Medulla oblongata (tissue), 1 donor: ENCODE measurements around the gene CAPN2.
"Not testable (repeated sequence)": the region's sequence is repeated elsewhere in the genome, so short reads cannot be mapped to it uniquely, and the experiment has no call there.

Experiments used
- DNase-seq: peaks from one replicate; pipeline ENCODE4 v3.0.0-alpha.2; 2015; ENCODE audit errors: extremely low spot score

The CAPN2 gene

GRCh38 chr1:223717123-223717522 is 4.8 kb downstream of the CAPN2 start:
- no peak for DNase-seq

- DNase-seq, result no peak
These were observed 5.5 kb downstream of the CAPN2 start for GRCh38 chr1:223717695-223718363.

- no peak for DNase-seq
These were observed 6.5 kb downstream of the CAPN2 start for GRCh38 chr1:223718850-223719249.

GRCh38 chr1:223720971-223721591 is 8.7 kb downstream of the CAPN2 start:
- DNase-seq, result no peak

DNA sequence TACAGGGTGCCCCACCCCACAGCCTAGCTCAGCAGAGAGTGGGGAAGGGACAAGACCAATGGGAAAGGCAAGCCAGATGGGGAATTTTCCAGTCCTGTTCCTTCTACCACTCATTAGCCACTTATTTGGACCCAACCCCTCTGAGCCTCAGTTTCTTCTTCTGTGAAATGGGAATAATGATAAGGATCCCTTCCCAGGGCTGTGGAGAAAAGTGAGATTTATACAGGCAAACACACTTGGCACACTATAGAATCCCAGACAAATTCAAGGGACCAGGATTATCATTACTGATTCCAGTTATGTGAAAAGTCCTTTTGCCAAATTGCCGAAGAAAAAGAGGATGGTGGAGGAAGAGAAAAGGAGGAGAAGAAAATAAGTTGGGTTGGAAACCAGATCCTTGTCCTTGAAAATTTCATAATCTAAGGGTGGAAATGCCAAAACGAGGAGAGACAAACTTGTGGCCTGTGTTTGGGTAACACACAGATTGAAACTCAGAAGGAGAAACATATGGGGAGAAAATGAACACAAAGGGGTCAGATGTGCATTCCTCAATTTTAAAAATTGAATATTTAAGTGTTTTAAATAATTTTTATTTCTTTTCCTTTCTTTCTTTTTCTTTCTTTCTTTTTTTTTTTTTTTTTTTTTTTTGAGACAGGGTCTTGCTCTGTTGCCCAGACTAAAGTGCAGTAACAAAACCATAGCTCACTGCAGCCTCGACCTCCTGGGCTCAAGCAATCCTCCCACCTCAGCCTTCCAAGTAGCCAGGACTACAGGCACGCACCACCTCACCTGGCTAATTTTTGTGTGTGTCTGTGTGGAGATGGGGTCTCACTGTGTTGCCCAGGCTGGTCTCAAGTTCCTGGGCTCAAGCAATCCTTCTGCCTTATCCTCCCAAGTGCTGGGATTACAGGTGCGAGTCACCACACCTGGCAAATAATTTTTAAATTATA is 9.6 kb downstream of the CAPN2 start:
- DNase-seq, result no peak

- DNase-seq, result no peak
These were observed 11.1 kb downstream of the CAPN2 start for GRCh38 chr1:223723351-223723904.

DNA sequence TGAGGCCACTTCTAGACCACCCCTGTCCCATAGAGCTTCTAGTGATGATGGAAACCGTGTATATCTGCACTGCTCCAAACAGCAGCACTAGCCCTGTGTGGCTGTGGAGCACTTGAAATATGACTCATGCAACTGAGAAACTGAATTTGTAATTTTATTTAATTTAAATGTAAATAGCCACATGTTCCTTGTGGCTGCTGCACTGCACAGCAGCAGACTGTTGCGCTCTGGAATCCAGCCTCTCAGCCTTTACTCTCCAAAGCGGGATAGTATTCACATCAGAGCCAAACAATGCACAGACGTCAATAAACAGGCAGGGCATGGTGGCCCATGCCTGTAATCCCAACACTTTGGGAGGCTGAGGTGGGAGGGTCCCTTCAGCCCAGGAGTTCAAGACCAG is 12.0 kb downstream of the CAPN2 start:
- DNase-seq, result no peak

DNA sequence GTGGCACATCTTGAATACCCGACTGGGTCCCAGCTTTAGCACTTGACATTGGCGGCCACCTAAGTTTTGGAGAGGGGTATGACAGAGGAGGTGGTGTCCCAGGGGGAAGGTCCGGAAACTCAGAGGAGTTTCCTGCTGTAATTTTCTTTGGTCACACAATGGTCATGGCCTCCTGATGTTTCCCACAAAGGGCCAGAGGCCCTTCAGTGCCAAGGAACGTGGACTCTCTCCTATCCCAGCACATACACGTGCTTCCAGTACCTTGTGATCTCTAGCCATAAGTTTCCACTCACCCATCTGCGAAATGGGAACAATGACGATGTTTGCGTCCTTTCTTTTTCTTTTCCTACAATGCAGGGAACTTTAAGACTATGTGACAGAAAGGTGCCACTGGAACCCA is 13.2 kb downstream of the CAPN2 start:
- DNase-seq, result no peak

DNA sequence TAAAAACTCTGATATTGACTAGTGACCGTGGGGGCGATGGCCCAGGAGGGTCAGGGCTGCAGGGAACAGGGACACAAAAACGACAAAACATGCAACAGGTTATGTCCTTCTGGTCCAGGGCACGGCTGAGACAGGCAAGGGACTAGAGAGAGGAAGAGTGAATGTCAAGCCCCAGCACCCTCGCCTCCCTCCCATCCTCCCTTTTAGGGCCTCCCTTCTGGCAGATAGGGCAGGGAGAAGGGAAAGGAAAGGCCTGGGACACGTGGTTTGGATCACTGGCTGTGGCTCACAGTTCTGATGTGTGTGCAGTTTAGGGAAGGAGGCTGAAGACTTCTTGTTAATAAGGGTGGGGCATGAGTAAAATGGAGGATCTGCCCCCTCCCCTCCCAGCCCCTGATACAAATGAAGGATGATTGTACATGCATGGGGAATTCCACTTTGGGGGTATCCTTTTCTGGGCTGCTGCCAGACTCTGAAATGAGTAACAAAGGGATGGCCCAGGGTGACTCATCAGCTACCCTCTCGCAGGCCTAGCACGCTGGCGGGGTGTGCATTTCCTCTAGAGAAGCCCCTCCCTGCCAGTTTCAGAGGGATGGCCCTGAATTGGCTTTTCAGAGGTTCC is 14.2 kb downstream of the CAPN2 start:
- peak; percentile 64 for DNase-seq

GRCh38 chr1:223727541-223727940 is 15.2 kb downstream of the CAPN2 start:
- no peak for DNase-seq

GRCh38 chr1:223729906-223730305 is 17.6 kb downstream of the CAPN2 start:
- no peak for DNase-seq

DNA sequence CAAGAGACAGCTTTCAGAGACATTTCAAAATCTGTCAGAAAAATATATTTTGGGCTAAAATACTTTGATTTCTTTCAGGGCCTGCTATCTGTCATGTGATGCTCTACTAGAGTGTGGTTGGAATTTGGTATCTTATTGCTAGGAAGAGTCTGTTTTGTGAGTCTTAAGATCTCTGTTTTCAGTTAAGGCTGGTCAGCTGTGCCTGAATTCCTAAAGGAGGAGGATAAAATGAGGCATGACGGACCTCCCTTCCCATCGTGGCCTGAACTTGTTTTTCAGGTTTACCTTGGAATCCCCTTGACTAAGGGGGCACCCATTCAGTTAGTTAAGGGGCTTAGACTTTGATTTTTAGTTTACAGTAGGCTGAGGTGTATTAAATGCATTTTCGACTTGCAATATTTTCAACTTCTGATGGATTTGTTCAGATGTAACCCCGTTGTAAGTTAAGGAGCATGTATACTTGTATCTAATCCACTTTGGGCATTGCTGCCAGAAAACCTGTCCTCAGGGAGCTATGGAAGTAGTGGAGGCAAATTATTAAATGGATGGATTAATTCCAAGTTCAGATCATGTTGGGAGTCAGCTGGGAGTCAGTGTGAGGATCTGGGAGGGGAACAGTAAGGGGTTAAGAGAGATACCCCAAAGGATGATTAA is 18.3 kb downstream of the CAPN2 start:
- DNase-seq, result no peak

DNA sequence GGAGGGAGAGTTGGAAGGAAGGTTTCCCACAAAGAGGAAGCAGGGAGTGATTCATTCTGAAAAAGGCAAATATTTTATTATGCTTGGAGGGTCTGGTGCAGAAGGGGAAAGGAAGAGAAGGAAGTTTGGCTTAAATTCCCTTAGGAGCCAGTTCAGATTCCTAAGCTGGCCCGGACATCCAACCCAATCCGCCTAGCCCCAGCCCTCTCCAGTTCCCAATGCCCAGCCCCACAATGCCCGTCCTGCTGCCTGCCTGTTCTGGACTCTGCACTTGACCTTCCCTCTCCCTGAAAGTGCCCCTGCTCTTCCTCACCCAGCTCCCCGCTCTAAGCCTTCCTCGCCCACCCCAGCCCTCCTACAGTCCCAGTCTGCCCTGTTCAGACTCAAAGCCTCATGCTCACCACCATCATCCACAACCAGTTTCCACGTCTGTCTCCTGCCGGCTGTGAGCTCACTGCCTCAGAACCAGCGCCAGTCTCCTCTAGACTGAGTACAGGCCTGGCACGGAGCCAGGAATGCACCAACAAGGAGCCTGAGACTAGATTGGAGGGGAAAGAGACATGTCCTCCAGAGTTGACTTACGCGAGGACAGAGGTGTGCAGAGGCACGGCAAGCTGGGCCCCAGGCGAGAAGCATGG is 18.9 kb downstream of the CAPN2 start:
- DNase-seq, result peak; percentile 69

DNA sequence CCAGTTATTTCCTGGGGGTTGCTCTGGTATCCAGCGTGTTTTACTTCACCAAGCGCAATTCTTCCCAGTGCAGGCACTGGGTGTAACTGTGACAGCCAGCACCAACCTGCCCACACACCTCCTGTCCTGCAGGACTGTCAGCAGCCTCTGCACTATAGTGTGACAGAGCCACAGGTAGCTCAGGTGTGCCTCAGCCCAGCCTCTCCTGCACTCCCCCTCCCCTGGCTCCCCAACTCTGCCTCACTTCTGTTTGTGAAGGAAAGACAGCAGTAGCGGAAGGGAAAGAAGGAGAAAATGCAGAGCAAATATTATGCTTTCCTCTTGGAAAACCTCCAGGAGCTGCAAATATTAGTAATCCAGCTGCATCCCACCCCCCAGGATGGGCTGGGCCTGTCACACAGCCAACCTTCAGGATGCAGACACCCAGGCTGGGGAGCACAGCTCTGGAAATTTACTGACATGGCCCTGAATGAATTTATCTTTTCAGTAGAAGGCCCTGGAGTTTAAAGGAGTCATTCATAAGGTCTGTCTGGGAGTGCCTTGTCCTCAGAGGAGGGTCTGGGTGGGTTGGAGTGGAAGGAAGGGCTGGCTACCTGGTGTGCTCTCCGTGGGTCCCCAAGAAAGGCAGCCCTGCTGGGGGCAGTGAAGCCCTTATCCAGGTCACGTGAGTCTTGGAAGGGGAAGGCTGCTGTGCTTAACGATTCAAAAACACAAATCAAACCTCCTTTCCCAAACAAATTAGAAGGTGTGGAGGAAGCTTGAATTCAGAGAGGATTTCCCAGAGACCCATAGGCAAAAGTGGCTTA is 20.9 kb downstream of the CAPN2 start:
- no peak for DNase-seq

DNA sequence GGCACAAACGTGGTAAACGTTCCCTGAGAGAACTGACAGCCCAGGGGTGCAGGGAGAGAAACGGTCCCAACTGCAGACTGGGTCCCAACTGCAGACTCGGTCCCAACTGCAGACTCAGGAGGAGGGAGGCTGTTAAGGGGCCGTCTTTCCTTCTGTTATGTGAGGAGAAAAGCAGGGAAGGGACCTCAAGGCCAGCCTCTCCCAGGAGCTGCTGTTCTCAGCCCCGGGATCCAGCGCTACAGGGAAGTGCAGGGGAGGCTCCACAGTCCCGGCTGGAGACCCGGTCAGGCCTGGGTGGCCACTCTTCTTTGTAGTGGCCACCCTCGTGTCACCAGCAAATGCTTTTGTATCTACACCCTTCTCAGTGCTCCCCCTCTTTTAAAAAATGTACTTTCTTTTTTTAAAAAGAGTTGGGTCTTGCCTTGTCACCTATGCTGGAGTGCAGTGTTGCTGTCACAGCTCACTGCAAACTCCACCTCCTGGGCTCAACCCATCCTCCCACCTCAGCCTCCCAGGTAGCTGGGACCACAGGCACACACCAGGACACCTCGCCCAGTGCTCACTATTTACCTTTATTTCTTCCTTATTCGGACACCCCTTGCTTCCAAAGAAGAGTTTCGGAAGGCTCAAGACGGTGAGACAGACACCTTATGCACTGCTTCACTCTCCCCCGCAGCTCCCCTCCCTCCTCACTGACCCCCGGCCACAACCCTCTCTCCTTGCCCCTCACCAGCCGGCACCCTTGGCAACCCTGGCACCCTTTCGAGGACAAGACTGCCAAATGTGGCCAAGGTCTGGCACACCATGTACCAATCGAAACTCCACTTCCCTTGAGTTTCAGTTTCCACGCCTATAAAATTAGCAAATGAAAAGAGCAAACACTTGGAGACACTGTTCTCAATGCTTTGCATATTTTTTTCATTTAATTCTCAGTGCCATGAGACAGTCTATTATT is 21.8 kb downstream of the CAPN2 start:
- peak; percentile 63 for DNase-seq

DNA sequence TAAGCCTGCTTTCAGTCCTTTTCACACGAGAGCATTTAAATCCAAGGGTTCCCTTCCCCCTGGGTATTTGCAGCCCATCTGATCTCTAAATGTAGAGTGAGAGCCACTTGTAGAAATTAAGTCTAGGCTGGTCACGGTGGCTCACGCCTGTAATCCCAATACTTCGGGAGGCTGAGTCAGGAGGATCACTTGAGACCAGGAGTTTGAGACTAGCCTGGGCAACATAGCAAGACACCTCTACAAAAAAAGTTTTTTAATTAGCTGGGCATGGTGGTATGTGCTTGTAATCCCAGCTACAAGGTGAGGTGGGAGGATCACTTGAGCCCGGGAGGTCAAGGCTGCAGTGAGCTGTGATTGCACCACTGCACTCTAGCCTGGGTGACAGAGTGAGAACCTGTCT is 24.3 kb downstream of the CAPN2 start:
- not testable (repeated sequence) for DNase-seq

- DNase-seq, result no peak
These were observed 25.0 kb downstream of the CAPN2 start for GRCh38 chr1:223737342-223737741.

- no peak for DNase-seq
These were observed 26.4 kb downstream of the CAPN2 start for GRCh38 chr1:223738465-223739365.
